Astrocyte of the spinal cord (primary cell): ENCODE measurements around the gene ITGA11.

Experiments used
- DNase-seq: peaks from one replicate; pipeline ENCODE4 v3.0.0; 2011; ENCODE audit warnings: low read depth, low spot score
- H3K4me3 ChIP-seq: 2 replicates; pipeline ENCODE4 v1.5.1; 2011; ENCODE audit warnings: low read depth, mild to moderate bottlenecking, low read length, moderate library complexity
- CTCF ChIP-seq: IDR thresholded peaks from 2 replicates; pipeline ENCODE4 v1.5.1; 2012; ENCODE audit warnings: low read depth, mild to moderate bottlenecking, low read length, inconsistent platforms
- in situ Hi-C: cut with HindIII; loops from 2 replicates; pipeline ENCODE4 v1.10.0; 2017; ENCODE audit warnings: low sequenced_read_pairs

The ITGA11 gene

GRCh38 chr15:68264282-68264681 is 167.7 kb downstream of the ITGA11 start:
- TF ChIP-seq CTCF = no peak
- DNase-seq = no peak
- no peak overlapping the region for H3K4me3 ChIP-seq
- in situ Hi-C loops = no loop called here

- in situ Hi-C loops = no loop called here
- DNase-seq = no peak
- no peak overlapping the region for H3K4me3 ChIP-seq
- no peak for TF ChIP-seq CTCF
Measured at GRCh38 chr15:68262514-68263356, 169.2 kb downstream of the ITGA11 start.

- in situ Hi-C loops = no loop called here
- no peak for DNase-seq
Measured at GRCh38 chr15:68261980-68262379, 170.0 kb downstream of the ITGA11 start.

GRCh38 chr15:68261241-68261640 is 170.7 kb downstream of the ITGA11 start:
- no peak overlapping the region for H3K4me3 ChIP-seq
- no peak for DNase-seq
- no peak for TF ChIP-seq CTCF
- in situ Hi-C loops = no loop called here

More at GRCh38 chr15:68261980-68262379, 170.0 kb downstream of the ITGA11 start:
- no peak overlapping the region for H3K4me3 ChIP-seq
- TF ChIP-seq CTCF = no peak

- no peak for DNase-seq
- no peak for TF ChIP-seq CTCF
- no peak overlapping the region for H3K4me3 ChIP-seq
- in situ Hi-C loops = no loop called here
Measured at GRCh38 chr15:68259883-68260282, 172.1 kb downstream of the ITGA11 start.

- H3K4me3 ChIP-seq = no peak overlapping the region
- no peak for DNase-seq
- in situ Hi-C loops = no loop called here
- TF ChIP-seq CTCF = no peak
Measured at GRCh38 chr15:68258692-68259091, 173.3 kb downstream of the ITGA11 start.
